GM11168 (cell line): ENCODE results near the gene PEAR1.

Experiments used
- in situ Hi-C: fragments of 300-500 bp; cut with MboI; formaldehyde crosslinking; loops from one replicate; pipeline ENCODE4 v1.12.0; 2022; ENCODE audit warnings: low sequenced_read_pairs; ENCODE audit not compliant: unreplicated experiment

The PEAR1 gene

GRCh38 chr1:156931211-156931952 lies 37.9 kb downstream of the PEAR1 start:
- in situ Hi-C loops = no loop called here

GRCh38 chr1:156931974-156932710 lies 38.6 kb downstream of the PEAR1 start:
- in situ Hi-C loops = no loop called here

- in situ Hi-C loops = no loop called here
Observed at GRCh38 chr1:156933136-156933535, 39.6 kb downstream of the PEAR1 start.

GRCh38 chr1:156935505-156936128 lies 42.1 kb downstream of the PEAR1 start:
- in situ Hi-C loops = no loop called here

- in situ Hi-C loops = no loop called here
Observed at GRCh38 chr1:156936191-156936590, 42.7 kb downstream of the PEAR1 start.

- in situ Hi-C loops = no loop called here
Observed at GRCh38 chr1:156936721-156937220, 43.3 kb downstream of the PEAR1 start.

GRCh38 chr1:156937883-156938282 lies 44.4 kb downstream of the PEAR1 start:
- in situ Hi-C loops = no loop called here

- in situ Hi-C loops = no loop called here
Observed at GRCh38 chr1:156938813-156939212, 45.3 kb downstream of the PEAR1 start.

GRCh38 chr1:156939786-156940334 lies 46.3 kb downstream of the PEAR1 start:
- in situ Hi-C loops = no loop called here

GRCh38 chr1:156941675-156942074 lies 48.2 kb downstream of the PEAR1 start:
- in situ Hi-C loops = no loop called here

- in situ Hi-C loops = no loop called here
Observed at GRCh38 chr1:156942176-156942575, 48.7 kb downstream of the PEAR1 start.

- in situ Hi-C loops = no loop called here
Observed at GRCh38 chr1:156942576-156942975, 49.1 kb downstream of the PEAR1 start.

GRCh38 chr1:156943756-156944155 lies 50.2 kb downstream of the PEAR1 start:
- in situ Hi-C loops = no loop called here

GRCh38 chr1:156944268-156944667 lies 50.8 kb downstream of the PEAR1 start:
- in situ Hi-C loops = no loop called here

- in situ Hi-C loops = no loop called here
Observed at GRCh38 chr1:156944848-156945247, 51.3 kb downstream of the PEAR1 start.

- in situ Hi-C loops = no loop called here
Observed at GRCh38 chr1:156945881-156946661, 52.6 kb downstream of the PEAR1 start.

GRCh38 chr1:156947127-156947526 lies 53.6 kb downstream of the PEAR1 start:
- in situ Hi-C loops = no loop called here

GRCh38 chr1:156947818-156948525 lies 54.5 kb downstream of the PEAR1 start:
- in situ Hi-C loops = no loop called here

GRCh38 chr1:156948708-156949107 lies 55.2 kb downstream of the PEAR1 start:
- in situ Hi-C loops = no loop called here
